ENCODE data around the gene ACVR1B.

The ACVR1B gene

GRCh38 chr12:52010152-52010622 is 58.7 kb downstream of the ACVR1B start:
- no peak for DNase-seq
- Histone ChIP-seq H3K9me3 (replicated peaks; ENCODE audit: insufficient read depth, low read length) (no peaks in the 10 kb centered on the region), H3K27me3 (replicated peaks; ENCODE audit: insufficient read depth, low read length) (peaks cover 84% of the 10 kb centered on the region), H2AFZ (ENCODE audit: low read length) (no peak overlapping the region), H3K79me2 (ENCODE audit: low read length) (no peaks in the 10 kb centered on the region), H3K36me3 (replicated peaks; ENCODE audit: insufficient read depth, low read length) (no peaks in the 10 kb centered on the region), H3K4me3 (ENCODE audit: low read length) (no peak overlapping the region), H3K4me2 (ENCODE audit: low read depth, low read length) (no peak overlapping the region), H3K9ac (ENCODE audit: low read length) (no peak overlapping the region), H4K20me1 (ENCODE audit: insufficient read depth, low read length) (no peaks in the 10 kb centered on the region), H3K9me2 (replicated peaks; ENCODE audit: insufficient read depth, low read length) (no peaks in the 10 kb centered on the region), H3F3A (ENCODE audit: insufficient read depth, low read length) (no peaks in the 10 kb centered on the region), H3K4me1 (ENCODE audit: low read length) (no peaks in the 10 kb centered on the region), H3K27ac (ENCODE audit: low read length) (no peak overlapping the region)
- TF ChIP-seq EZH2 (optimal IDR thresholded peaks at IDR 0.05; ENCODE audit: low read depth, low read length) (no peak), EZH2phosphoT487 (IDR thresholded peaks at IDR 0.05; ENCODE audit: low read length) (no peak)
- TF ChIP-seq, protein P1, sequence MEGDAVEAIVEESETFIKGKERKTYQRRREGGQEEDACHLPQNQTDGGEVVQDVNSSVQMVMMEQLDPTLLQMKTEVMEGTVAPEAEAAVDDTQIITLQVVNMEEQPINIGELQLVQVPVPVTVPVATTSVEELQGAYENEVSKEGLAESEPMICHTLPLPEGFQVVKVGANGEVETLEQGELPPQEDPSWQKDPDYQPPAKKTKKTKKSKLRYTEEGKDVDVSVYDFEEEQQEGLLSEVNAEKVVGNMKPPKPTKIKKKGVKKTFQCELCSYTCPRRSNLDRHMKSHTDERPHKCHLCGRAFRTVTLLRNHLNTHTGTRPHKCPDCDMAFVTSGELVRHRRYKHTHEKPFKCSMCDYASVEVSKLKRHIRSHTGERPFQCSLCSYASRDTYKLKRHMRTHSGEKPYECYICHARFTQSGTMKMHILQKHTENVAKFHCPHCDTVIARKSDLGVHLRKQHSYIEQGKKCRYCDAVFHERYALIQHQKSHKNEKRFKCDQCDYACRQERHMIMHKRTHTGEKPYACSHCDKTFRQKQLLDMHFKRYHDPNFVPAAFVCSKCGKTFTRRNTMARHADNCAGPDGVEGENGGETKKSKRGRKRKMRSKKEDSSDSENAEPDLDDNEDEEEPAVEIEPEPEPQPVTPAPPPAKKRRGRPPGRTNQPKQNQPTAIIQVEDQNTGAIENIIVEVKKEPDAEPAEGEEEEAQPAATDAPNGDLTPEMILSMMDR (IDR thresholded peaks at IDR 0.05; ENCODE audit: low read length), result no peak

DNA sequence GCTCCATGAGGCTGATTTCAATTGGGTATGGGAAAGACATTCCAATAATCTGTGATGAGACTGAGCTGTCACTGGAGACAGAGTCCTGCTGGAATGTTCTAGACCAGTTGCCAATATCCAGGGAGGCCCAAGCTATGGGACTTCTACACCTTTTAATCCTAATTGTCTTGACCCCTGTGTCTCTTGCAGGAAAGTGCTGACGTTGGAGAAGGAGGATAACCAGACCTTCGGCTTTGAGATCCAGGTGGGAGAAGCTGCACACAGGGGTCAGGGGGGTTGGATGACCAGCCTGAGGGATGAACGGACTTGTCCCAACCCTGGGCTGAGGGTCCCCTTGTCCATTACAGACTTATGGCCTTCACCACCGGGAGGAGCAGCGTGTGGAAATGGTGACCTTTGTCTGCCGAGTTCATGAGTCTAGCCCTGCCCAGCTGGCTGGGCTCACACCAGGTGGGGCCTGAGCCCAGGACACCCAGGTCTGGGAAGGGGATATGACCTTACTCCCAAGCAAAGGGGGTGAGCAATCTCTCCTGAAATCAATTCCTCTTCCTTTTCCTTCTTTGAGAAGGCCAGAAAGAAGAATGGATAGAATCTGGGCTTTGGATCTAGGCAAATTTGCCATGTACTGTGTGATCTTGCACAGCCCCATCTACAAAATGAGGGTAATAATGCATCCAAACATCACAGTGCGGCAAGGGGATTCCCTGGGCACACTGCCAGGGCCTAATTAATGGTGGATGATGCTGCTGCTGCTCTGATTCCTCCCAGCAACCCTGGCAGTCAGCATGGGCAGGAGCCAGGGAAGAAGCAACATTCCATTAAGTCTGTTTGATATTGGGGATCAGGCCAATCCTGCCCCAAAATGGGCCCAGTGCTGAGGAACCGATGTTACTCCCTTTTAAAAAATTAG is 59.4 kb downstream of the ACVR1B start:
- Histone ChIP-seq H3F3A (ENCODE audit: insufficient read depth, low read length) (no peaks in the 10 kb centered on the region), H2AFZ (ENCODE audit: low read length) (no peak overlapping the region), H3K79me2 (ENCODE audit: low read length) (no peaks in the 10 kb centered on the region), H3K4me3 (ENCODE audit: low read length) (no peak overlapping the region), H3K36me3 (replicated peaks; ENCODE audit: insufficient read depth, low read length) (no peaks in the 10 kb centered on the region), H3K9me2 (replicated peaks; ENCODE audit: insufficient read depth, low read length) (no peaks in the 10 kb centered on the region), H3K4me1 (ENCODE audit: low read length) (no peaks in the 10 kb centered on the region), H3K4me2 (ENCODE audit: low read depth, low read length) (no peak overlapping the region), H3K9me3 (replicated peaks; ENCODE audit: insufficient read depth, low read length) (no peaks in the 10 kb centered on the region), H3K9ac (ENCODE audit: low read length) (no peak overlapping the region), H4K20me1 (ENCODE audit: insufficient read depth, low read length) (no peaks in the 10 kb centered on the region), H3K27ac (ENCODE audit: low read length) (no peak overlapping the region), H3K27me3 (replicated peaks; ENCODE audit: insufficient read depth, low read length) (peaks cover 84% of the 10 kb centered on the region)
- TF ChIP-seq EZH2 (optimal IDR thresholded peaks at IDR 0.05; ENCODE audit: low read depth, low read length) (no peak), EZH2phosphoT487 (IDR thresholded peaks at IDR 0.05; ENCODE audit: low read length) (no peak)
- TF ChIP-seq, protein P1 (IDR thresholded peaks at IDR 0.05; ENCODE audit: low read length), result no peak
- DNase-seq, result no peak

DNA sequence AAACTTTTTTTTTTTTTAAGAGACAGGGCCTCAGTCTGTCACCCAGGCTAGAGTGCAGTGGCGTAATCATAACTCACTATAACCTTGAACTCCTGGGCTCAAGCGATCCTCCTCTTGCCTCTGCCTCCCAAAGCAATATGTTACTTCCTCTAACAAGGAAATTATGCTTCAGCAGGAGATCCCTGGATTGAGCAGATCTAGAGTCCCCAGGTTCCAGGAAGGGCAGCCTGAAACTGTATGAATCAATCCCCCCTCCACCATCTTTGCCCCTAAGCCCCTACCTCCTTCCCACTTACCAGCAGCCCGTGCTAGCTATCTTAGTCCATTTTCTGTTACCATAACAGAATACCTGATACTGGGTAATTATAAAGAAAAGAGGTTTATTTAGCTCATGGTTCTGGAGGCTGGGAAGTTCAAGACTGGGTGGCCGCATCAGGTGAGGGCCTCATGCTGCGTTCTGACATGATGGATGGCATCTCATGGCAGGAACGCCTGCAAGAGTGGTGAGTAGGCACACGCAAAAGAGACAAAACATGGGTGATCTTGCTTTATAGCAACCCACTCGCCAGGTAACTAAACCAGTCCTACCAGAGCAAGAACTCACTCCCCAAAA is 60.2 kb downstream of the ACVR1B start:
- no peak for DNase-seq
- no peaks in the 10 kb centered on the region for H4K20me1 ChIP-seq (ENCODE audit: insufficient read depth, low read length)
- TF ChIP-seq EZH2 (optimal IDR thresholded peaks at IDR 0.05; ENCODE audit: low read depth, low read length) (no peak), EZH2phosphoT487 (IDR thresholded peaks at IDR 0.05; ENCODE audit: low read length) (no peak)
- TF ChIP-seq, protein P1 (IDR thresholded peaks at IDR 0.05; ENCODE audit: low read length), result no peak
- H3K27me3 ChIP-seq (replicated peaks; ENCODE audit: insufficient read depth, low read length), result peaks cover 83% of the 10 kb centered on the region
- no peak overlapping the region for H3K27ac ChIP-seq (ENCODE audit: low read length)
- H3K36me3 ChIP-seq (replicated peaks; ENCODE audit: insufficient read depth, low read length), result no peaks in the 10 kb centered on the region
- H3K4me2 ChIP-seq (ENCODE audit: low read depth, low read length), result no peak overlapping the region
- no peaks in the 10 kb centered on the region for H3K9me2 ChIP-seq (replicated peaks; ENCODE audit: insufficient read depth, low read length)
- H3K4me3 ChIP-seq (ENCODE audit: low read length), result no peak overlapping the region
- no peak overlapping the region for H3K9ac ChIP-seq (ENCODE audit: low read length)
- H3F3A ChIP-seq (ENCODE audit: insufficient read depth, low read length), result no peaks in the 10 kb centered on the region
- no peak overlapping the region for H2AFZ ChIP-seq (ENCODE audit: low read length)
- no peaks in the 10 kb centered on the region for H3K79me2 ChIP-seq (ENCODE audit: low read length)
- H3K9me3 ChIP-seq (replicated peaks; ENCODE audit: insufficient read depth, low read length), result no peaks in the 10 kb centered on the region
- H3K4me1 ChIP-seq (ENCODE audit: low read length), result no peaks in the 10 kb centered on the region

Measured in MM.1S (cell line).